Measurements from ENCODE around the gene CTSO.
"Not testable (repeated sequence)": the region's sequence is repeated elsewhere in the genome, so short reads cannot be mapped to it uniquely, and the experiment has no call there.

DNA sequence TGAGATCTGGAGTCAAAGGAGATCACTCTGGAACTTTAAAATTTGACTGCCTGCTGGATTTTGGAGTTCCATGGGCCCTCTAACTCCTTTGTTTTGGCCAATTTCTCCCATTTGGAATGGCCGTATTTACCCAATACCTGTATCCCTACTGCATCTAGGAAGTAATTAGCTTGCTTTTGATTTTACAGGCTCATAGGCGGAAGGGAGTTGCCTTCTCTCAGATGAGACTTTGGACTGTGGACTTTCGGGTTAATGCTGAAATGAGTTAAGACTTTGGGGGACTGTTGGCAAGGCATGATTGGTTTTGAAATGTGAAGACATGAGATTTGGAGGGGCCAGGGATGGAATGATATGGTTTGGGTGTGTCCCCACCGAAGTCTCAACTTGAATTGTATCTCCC, 19.0 kb downstream of the CTSO start:
- TF ChIP-seq POLR2A, POLR2AphosphoS5 (IDR thresholded peaks at IDR 0.05; ENCODE audit: low read depth, low read length): not testable (repeated sequence)
